Right lobe of liver (tissue), 4 donors: ENCODE data around the gene EDC3.

Experiments
- CTCF ChIP-seq, 4 donors: fragments of 200-600 bp in 3 of 4; fragments of 450-650 bp in 1 of 4; IDR thresholded peaks; one replicate each; pipeline versions ENCODE4 v1.5.1 to v1.8.0; 2016 to 2022; ENCODE audit warnings: antibody characterized with exemption in 4 of 4, mild to moderate bottlenecking in 2 of 4
- POLR2A ChIP-seq: fragments of 450-650 bp; IDR thresholded peaks from one replicate; pipeline ENCODE4 v1.6.1; 2017; ENCODE audit warnings: antibody characterized with exemption, mild to moderate bottlenecking
- donor health status: DM: no; HTN: no; CAD: no.
- donor health status: DM: no; HTN: no; CAD: no.
- donor health status: DM: no; HTN: yes; CAD: no.

GRCh38 chr15:74635228-74635627 lies 60.6 kb downstream of the EDC3 start:
- TF ChIP-seq CTCF (IDR thresholded peaks at IDR 0.05) (peak; percentile 82 to 94 (median 88)), POLR2A (no peak)
